Large intestine (tissue), 3 donors: ENCODE measurements around the gene TACC2. TPM values are rescaled to one million over a fixed set of nuclear protein-coding genes. Genes with fewer than 3 reads are reported as not detected.
A peak's percentile ranks its signal among the peaks of the same experiment; 100 is the strongest.

Source experiments
- DNase-seq, 2 donors: peaks; one replicate each; pipeline versions ENCODE4 v3.0.0 to v3.0.0-alpha.2; 2013
- H3K27ac ChIP-seq: one replicate; pipeline ENCODE4 v1.5.1; 2013; ENCODE audit warnings: low read length
- H3K27me3 ChIP-seq: 2 replicates; pipeline ENCODE4 v1.6.1; 2013; ENCODE audit warnings: low read length; ENCODE audit not compliant: control insufficient read depth, insufficient read depth
- H3K36me3 ChIP-seq: 2 replicates; pipeline ENCODE4 v1.6.1; 2013; ENCODE audit warnings: low read length; ENCODE audit not compliant: control insufficient read depth, insufficient read depth
- H3K4me1 ChIP-seq: one replicate; pipeline ENCODE4 v1.6.1; 2013; ENCODE audit warnings: low read length; ENCODE audit not compliant: control insufficient read depth, insufficient read depth
- H3K4me3 ChIP-seq: one replicate; pipeline ENCODE4 v1.5.1; 2013; ENCODE audit warnings: low read length
- H3K9me3 ChIP-seq: one replicate; pipeline ENCODE4 v1.6.1; 2013; ENCODE audit warnings: mild to moderate bottlenecking, low read depth, low read length, moderate library complexity; ENCODE audit not compliant: control insufficient read depth
- WGBS: methylation state at CpG from one replicate; pipeline ENCODE4 v1.1.5; 2013; ENCODE audit warnings: low lambda C conversion rate; ENCODE audit not compliant: insufficient coverage; 5-methylcytosine and 5-hydroxymethylcytosine counted together
- polyA plus RNA-seq: library from polyadenylated mRNA; unstranded; fragments of 120-200 nt; gene quantifications from one replicate; pipeline ENCODE4 v1.2.1, GENCODE V29; 2013

TACC2 gene
- polyA plus RNA-seq, 1 donor: 85.5 TPM

DNA sequence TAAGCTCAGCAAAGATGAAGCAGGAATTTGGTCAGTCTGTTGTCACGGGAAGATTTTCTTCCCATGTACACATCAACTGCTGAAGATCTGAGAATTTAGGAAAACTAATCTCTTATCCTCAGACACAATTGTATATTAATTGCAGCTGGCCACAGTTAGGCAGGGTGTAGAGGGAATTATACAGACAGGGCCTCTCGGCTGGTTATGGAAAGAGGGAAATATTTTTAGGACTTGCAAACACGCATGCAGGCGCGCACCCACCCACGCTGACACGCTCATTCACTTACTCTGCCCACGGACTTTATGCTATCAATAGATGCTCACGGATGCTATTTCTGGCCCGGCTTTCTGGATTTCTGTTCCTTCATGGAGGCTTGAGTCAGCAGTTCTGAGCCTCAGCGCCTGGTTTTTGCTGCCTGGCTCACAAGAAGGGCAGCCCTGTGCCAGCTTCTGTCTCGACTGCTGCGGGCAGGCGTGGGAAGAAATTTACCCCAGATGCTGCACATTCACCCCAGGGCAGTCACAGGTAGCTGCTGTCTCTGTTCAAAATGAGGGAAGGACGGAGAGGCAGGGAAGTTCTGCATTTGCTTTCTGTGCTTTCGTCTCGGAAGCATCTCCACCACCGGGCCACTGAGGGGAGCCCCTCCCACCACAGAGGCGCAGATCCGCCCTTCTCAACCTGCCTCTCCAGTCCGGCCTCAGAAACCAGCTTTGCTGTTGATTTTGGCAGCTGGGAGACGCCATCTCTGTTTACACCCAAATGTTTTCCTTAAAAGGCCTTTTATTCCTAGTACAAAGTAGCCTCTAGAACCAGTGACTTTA is 165.8 kb downstream of the TACC2 start:
- Histone ChIP-seq H3K4me1 (no peaks in the 10 kb centered on the region), H3K27me3 (no peaks in the 10 kb centered on the region), H3K4me3 (no peak overlapping the region), H3K27ac (peak overlapping the region; percentile 39), H3K9me3 (no peaks in the 10 kb centered on the region), H3K36me3 (peaks cover 27% of the 10 kb centered on the region)
- DNase-seq: no peak
- WGBS: no CpG with 5 or more reads among the region's 22 CpGs

- DNase-seq: no peak
- Histone ChIP-seq H3K4me3 (no peak overlapping the region), H3K36me3 (peaks cover 23% of the 10 kb centered on the region), H3K27ac (no peak overlapping the region), H3K4me1 (peaks cover 2% of the 10 kb centered on the region), H3K27me3 (no peaks in the 10 kb centered on the region), H3K9me3 (no peaks in the 10 kb centered on the region)
- WGBS: 100% methylated on average over 3 of the region's 5 CpGs
These were observed 168.5 kb downstream of the TACC2 start for GRCh38 chr10:122157451-122157850.

DNA sequence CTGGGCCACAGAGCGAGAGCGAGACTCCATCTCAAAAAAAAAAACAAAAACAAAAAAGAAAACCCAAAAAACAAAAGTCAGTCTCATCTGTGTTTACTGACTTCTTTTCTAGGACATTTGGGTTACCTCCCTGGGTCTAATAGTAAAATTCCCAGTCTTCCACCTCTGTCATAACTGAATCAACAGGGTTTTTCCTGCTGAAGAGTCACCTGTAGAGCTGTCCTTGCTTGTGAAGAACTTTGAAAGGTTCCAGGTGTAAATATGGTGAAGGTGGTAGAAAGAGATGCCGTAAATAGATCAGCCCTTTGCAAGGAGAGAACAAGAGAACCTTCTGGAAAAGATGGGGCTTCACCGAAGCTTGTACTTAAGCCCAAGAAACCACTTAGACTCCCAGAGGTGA is 169.4 kb downstream of the TACC2 start:
- Histone ChIP-seq H3K27me3 (no peaks in the 10 kb centered on the region), H3K36me3 (peaks cover 23% of the 10 kb centered on the region), H3K27ac (no peak overlapping the region), H3K4me3 (no peak overlapping the region), H3K4me1 (peaks cover 7% of the 10 kb centered on the region), H3K9me3 (no peaks in the 10 kb centered on the region)
- 100% methylated on average over 2 of the region's 4 CpGs for WGBS
- DNase-seq: no peak

GRCh38 chr10:122159141-122159970 is 170.4 kb downstream of the TACC2 start:
- no peak overlapping the region for H3K27ac ChIP-seq
- H3K27me3 ChIP-seq: no peaks in the 10 kb centered on the region
- no peaks in the 10 kb centered on the region for H3K9me3 ChIP-seq
- no peak overlapping the region for H3K4me3 ChIP-seq
- WGBS: no CpG with 5 or more reads among the region's 17 CpGs
- DNase-seq: peak in 1 of 2 donors; percentile 23
- peaks cover 23% of the 10 kb centered on the region for H3K36me3 ChIP-seq
- H3K4me1 ChIP-seq: peaks cover 14% of the 10 kb centered on the region

GRCh38 chr10:122161795-122162194 is 172.8 kb downstream of the TACC2 start:
- peaks cover 30% of the 10 kb centered on the region for H3K4me1 ChIP-seq
- no peak overlapping the region for H3K27ac ChIP-seq
- no CpG with 5 or more reads among the region's 8 CpGs for WGBS
- H3K9me3 ChIP-seq: no peaks in the 10 kb centered on the region
- H3K27me3 ChIP-seq: no peaks in the 10 kb centered on the region
- DNase-seq: no peak
- H3K36me3 ChIP-seq: peaks cover 24% of the 10 kb centered on the region
- H3K4me3 ChIP-seq: no peak overlapping the region

DNA sequence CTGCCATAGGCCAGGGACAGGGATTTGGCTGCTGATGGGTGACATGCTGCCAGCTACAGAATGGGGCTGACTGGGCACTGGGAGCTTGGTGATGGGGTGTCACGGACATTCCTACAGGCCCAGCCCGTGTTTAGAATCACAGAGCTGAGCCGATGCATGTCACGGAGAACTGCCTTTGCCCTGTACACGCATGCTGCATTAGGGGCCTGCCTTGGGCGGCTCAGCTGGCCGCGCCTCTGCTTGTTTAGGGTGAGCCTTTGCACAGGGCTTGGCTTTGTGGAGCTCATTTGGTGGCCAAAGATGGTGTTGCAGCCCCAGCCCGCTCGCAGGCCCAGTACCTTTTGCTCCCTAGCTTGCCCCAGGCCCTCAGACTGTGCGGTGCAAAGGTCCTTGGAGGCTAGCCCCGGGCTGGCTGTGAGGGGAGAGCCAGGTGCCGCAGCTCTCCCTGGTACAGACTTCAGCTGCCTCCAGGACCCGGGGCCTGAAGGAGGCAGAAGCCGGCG is 173.8 kb downstream of the TACC2 start:
- H3K9me3 ChIP-seq: no peaks in the 10 kb centered on the region
- H3K4me1 ChIP-seq: peaks cover 30% of the 10 kb centered on the region
- peak overlapping the region; percentile 30 for H3K27ac ChIP-seq
- H3K36me3 ChIP-seq: peaks cover 30% of the 10 kb centered on the region
- no peaks in the 10 kb centered on the region for H3K27me3 ChIP-seq
- no peak overlapping the region for H3K4me3 ChIP-seq
- DNase-seq: peak; percentile 37 to 71
- no CpG with 5 or more reads among the region's 16 CpGs for WGBS

GRCh38 chr10:122163174-122164022 is 174.4 kb downstream of the TACC2 start:
- DNase-seq: peak; percentile 50 to 60
- Histone ChIP-seq H3K36me3 (peaks cover 31% of the 10 kb centered on the region), H3K9me3 (no peaks in the 10 kb centered on the region), H3K27ac (peak overlapping the region; percentile 44), H3K4me3 (peak overlapping the region; percentile 45), H3K27me3 (no peaks in the 10 kb centered on the region), H3K4me1 (peaks cover 30% of the 10 kb centered on the region)
- whole genome bisulfite sequencing: no CpG with 5 or more reads among the region's 89 CpGs

GRCh38 chr10:122164023-122164601 is 175.1 kb downstream of the TACC2 start:
- Histone ChIP-seq H3K27me3 (no peaks in the 10 kb centered on the region), H3K36me3 (peaks cover 25% of the 10 kb centered on the region), H3K4me3 (peak overlapping the region; percentile 35), H3K4me1 (peaks cover 30% of the 10 kb centered on the region), H3K9me3 (no peaks in the 10 kb centered on the region), H3K27ac (peak overlapping the region; percentile 44)
- WGBS: no CpG with 5 or more reads among the region's 25 CpGs
- DNase-seq: peak in 1 of 2 donors; percentile 23

DNA sequence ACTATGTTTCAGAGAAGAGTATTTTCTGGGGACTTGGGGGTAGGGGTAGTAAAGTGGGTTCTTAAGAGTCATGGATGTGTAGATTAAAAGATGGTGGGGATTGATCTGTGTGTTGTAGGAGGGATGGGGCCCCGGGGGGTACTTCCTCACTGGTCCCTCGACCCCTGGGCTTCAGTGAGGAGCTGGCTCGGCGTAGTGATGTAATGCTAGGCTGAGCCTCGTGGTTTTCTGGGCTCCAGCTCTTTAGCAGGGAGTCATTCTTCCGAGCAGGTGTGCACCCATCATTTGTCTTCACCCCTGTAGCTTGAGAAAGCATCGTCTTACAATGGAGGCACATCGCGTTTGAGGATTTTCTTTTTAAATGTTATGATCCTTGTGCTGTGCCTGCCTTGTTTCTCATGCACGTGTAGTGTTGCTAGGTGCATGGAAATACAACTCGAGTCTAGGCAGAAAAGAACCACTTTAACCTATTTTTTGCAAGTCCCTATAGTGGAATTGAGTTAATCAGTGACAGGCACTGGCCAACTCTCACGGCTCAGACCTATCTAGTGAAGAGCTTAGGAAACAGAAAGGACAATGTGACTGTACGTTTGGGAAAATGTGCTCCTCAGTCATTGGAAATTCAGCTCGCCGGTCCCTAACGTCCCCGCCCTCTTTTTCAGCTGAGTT is 176.0 kb downstream of the TACC2 start:
- DNase-seq: peak; percentile 47 to 72
- Histone ChIP-seq H3K4me3 (peak overlapping the region; percentile 35), H3K27ac (peak overlapping the region; percentile 44), H3K36me3 (peaks cover 22% of the 10 kb centered on the region), H3K9me3 (no peaks in the 10 kb centered on the region), H3K27me3 (no peaks in the 10 kb centered on the region), H3K4me1 (peaks cover 30% of the 10 kb centered on the region)
- WGBS: no CpG with 5 or more reads among the region's 17 CpGs
